Activated CD4-positive, alpha-beta T cell treated with anti-CD3 and anti-CD28 coated beads for 48 hours (primary cell): Measurements from ENCODE around the gene SLC39A9.
"Not testable (repeated sequence)": the region's sequence is repeated elsewhere in the genome, so short reads cannot be mapped to it uniquely, and the experiment has no call there.

Source experiments
- DNase-seq: peaks from one replicate; pipeline ENCODE4 v3.0.0-alpha.2; 2020

Gene SLC39A9

DNA sequence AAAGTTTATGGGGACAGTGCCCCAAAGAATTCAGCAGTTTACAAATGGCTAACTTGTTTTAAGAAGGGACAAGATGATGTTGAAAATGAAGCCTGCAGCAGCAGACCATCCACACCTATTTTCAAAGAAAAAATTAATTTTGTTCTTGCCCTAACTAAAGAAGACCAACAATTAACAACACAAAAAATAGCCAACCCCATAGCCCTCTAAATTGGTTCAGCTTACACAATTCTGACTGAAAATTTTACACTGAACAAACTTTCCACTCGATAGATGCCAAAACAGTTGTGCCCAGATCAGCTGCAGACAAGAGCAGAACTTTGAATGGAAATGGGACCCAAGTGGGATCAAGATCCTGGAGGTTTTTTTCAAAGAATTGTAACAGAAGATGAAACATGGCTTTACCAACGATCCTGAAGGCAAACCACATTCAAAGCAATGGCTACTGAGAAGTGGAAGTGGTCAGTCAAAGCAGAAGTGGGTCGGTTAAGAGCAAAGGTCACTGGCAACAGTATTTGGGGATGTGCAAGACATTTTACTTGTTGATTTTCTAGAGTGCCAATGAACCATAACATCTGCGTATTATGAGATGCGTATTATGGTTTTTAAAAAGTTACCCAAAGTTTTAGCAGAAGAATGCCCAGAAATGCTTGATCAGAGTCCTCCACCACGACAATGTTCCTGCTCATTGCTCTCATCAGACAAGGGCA, 30.0 kb downstream of the SLC39A9 start:
- DNase-seq, result no peak

DNA sequence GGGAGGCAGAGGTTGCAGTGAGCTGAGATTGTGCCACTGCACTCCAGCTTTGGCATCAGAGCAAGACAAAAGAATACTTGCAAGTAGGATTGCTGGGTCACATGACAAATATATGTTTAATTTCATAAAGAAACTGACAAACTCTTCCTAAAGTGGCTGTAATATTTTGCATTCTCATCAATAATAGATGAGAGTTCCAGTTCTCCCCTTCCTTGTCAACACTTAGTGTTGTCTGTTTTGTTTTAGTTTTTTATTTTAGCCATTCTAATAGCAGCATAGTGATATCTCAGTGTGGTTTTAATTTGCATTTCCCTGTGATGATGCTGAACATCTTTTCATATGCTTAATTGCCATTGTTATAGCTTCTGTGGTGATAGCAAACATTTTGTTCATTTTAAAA, 31.2 kb downstream of the SLC39A9 start:
- no peak for DNase-seq

- no peak for DNase-seq
Measured at GRCh38 chr14:69430306-69430939, 31.9 kb downstream of the SLC39A9 start.

DNA sequence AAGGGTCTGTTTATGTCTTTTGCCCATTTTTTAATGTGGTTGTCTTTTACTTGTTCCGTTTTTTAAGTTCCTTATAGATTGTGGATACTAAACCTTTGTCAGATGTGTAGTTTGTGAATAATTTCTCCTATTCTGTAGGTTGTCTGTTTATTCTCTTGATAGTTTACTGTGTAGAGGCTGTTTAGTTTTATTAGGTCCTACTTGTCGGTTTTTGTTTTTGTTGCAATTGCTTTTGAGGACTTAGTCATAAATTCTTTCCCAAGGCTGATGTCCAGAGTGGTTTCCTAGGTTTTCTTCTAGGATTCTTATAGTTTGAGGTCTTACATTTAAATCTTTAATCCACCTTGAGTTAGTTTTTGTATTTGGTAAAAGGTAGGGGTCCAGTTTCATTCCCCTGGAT, 33.9 kb downstream of the SLC39A9 start:
- DNase-seq, result no peak

DNA sequence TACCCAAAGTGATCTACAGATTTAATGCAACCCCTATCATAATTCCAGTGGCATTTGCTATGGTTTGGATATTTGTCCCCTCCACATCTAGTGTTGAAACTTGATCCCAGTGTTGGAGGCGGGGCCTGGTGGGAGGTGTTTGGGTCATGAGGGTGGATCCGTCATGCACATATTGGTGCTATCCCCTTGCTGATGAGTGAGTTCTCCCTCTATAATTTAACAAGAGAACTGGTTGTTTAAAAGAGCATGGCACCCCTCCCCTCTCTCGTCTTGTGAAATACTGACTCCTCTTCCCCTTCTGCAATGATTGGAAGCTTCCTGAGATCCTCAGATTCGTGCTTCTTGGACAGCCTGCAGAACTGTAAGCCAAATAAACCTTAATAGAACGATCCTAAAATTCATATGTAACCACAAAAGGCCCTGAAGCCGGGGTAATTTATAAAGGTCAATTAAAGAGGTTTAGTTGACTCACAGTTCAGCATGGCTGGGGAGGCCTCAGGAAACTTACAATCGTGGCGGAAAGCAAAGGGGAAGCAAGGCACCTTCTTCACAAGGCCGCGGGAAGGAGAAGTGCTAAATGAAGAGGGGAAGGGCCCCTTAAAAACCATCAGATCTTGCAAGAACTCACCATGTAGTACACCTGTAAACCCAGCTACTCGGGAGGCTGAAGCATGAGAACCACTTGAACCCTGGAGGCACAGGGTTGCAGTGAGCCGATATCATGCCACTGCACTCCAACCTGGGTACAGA, 41.2 kb downstream of the SLC39A9 start:
- no peak for DNase-seq

GRCh38 chr14:69441948-69442347, 43.5 kb downstream of the SLC39A9 start:
- DNase-seq, result no peak

- no peak for DNase-seq
Measured at GRCh38 chr14:69443296-69443805, 44.9 kb downstream of the SLC39A9 start.

- no peak for DNase-seq
Measured at GRCh38 chr14:69449216-69449615, 50.7 kb downstream of the SLC39A9 start.

DNA sequence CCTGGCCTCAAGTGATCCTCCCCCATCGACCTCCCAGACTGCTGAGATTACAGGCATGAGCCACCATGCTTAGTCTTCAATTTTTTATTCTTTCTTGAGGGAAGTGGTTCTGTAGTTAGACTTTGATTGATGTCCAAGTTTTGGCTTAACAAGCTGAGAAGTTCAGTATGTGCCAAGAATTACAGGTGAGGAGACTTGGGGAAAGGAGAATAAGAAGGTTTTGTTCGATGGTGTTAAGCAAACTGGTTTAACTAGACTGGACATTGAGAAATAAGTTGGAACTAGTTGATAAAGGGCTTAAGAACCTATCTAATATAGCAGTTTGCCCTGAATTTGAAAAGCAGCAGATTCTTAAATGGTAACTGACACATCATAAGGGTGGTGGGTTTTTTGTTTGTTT, 53.4 kb downstream of the SLC39A9 start:
- no peak for DNase-seq

DNA sequence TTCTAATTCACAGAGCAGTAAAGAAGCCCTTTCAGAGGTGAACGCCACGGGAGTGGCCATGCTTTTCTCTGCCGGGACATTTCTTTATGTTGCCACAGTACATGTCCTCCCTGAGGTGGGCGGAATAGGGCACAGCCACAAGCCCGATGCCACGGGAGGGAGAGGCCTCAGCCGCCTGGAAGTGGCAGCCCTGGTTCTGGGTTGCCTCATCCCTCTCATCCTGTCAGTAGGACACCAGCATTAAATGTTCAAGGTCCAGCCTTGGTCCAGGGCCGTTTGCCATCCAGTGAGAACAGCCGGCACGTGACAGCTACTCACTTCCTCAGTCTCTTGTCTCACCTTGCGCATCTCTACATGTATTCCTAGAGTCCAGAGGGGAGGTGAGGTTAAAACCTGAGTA, 59.9 kb downstream of the SLC39A9 start:
- no peak for DNase-seq

GRCh38 chr14:69459122-69459521, 60.6 kb downstream of the SLC39A9 start:
- no peak for DNase-seq

- peak; percentile 68 for DNase-seq
Measured at GRCh38 chr14:69460093-69460701, 61.7 kb downstream of the SLC39A9 start.

DNA sequence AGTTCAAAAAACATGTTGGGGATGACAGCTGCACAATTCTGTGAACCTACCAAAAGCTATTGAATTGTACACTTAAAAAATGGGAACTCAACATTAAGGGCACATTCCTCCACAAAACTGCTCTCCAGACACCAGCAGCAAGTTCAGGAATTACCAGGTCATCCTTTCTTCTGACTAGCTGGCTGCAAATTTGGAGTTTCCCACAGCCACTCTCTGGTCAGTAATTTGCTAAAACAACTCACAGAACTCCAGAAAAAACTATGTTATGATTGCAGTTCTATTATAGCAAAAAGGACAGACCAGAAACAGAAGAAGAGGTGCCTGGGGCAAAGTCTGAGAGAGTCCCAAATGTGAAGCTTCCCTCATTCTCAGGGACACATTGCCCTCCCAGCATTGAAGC, 65.9 kb downstream of the SLC39A9 start:
- no peak for DNase-seq

DNA sequence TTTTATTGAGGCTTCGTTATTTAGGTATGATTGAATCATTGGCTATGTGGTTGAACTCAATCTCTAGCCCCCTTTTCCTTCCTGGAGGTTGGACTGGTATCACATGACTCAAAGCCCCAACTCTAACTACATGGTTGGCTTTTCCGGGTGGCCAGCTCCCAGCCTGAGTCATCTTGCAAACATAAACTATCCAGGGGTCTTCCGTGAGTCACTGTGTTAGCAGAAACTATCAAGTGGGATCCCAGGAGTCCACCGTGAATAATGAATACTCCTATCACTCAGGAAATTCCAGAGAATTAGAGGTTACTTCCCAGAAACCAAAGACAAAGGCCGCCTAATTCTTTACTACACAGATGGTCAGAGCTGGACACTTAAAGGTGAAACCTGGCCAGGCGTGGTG, 66.3 kb downstream of the SLC39A9 start:
- no peak for DNase-seq

DNA sequence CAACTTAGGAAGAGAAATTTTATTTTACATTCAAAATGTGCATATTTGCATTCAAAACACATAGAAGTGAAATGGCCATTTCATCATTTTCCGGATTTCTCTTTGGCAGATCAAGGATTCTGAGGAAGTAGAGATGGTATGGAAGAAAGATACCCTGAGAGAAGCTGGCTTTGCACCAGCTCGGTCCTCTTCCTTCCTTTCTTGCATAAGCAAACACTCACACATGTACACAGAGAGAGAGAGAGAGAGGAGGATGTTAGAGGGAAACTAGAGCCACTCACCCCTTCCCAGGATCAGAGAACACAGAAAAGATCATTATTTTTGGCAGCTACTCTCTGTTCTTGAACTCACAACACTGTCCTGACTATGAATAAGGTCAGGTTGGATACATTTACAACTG, 70.5 kb downstream of the SLC39A9 start:
- no peak for DNase-seq

DNA sequence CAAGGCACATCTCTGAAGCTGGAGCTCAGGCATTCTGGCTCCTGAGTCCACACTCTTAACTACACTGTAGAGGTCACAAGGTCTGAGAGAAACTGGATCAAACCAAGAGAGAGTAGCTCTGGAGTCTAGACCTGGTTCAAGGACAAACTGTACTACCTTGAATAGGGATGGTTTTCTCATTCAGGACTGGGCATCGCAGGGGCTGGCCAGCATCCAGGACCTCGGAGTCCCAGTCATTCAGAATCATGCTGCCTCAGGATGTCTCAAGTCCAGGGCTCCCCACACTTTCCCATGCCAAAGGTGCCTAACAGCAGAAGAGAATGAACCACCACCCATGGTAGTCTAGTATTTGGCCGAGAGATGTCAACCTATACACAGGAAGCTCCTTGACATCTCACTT, 72.9 kb downstream of the SLC39A9 start:
- DNase-seq, result no peak

DNA sequence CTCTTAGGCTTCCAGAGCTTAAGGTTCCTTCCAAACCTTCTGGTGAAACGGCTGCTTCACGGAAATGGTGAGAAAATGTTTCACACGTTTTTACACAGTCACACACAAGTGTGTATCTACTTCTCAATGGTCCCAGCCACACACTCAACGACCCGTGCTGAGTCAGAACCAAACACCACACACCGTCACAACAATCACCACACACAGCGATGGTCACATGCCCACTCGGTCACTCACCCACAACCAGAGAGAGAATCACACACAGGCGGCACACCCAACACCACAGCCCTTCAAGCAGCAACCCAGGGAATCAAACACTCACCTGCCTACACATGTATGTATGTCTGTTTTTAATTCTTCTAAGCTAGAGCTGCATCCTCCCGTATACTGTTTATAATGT, 73.4 kb downstream of the SLC39A9 start:
- peak; percentile 19 for DNase-seq

GRCh38 chr14:69473260-69473659, 74.8 kb downstream of the SLC39A9 start:
- no peak for DNase-seq

GRCh38 chr14:69473946-69474345, 75.5 kb downstream of the SLC39A9 start:
- no peak for DNase-seq

DNA sequence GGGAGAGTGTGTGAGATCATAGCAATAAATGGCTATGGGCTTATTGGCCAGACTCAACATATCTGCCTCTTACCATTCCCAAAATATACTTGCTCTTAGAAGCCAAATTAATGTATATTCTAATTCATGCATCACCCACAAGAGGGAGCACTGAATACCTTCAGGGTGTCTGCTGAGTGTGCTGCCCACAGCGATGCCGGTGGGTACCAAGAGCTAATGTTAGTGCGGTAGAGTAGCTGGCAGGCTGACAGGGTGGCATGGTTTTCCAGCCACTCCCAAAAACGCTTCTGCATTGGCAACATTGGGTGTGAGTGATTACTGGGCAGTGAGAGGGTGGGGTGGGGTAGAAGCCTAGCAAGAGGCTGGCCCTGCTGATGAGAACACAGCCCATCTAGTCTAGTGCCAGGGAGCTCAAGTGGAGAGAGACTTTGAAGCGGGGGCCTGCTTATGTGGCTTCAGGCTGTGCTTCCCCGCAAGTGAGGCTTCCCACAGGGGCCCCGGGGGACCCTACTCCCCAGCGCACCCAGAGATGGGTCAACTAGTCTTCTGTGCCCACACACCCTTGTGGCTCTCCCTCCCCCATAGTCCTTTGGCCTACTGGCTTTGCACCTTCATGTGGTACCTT, 76.8 kb downstream of the SLC39A9 start:
- DNase-seq, result peak; percentile 23

DNA sequence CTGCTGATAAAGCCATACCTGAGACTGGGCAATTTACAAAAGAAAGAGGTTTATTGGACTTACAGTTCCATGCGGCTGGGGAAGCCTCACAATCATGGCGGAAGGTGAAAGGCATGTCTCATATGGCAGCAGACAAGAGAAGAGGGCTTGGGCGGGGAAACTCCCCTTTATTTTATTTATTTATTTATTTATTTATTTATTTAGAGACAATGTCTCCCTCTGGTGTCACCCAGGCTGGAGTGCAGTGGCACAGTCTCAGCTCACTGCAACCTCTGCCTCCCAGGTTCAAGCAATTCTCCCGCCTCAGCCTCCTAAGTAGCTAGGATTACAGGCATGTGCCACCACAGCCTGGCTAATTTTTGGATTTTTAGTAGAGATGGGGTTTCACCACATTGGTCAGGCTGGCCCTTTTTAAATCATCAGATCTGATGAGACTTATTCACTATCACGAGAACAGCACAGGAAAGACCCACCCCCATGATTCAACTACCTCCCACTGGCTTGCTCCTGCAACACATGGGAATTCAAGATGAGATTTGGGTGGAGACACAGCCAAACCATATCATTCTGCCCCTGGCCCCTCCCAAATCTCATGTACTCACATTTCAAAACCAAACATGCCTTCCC, 78.4 kb downstream of the SLC39A9 start:
- DNase-seq, result not testable (repeated sequence)

DNA sequence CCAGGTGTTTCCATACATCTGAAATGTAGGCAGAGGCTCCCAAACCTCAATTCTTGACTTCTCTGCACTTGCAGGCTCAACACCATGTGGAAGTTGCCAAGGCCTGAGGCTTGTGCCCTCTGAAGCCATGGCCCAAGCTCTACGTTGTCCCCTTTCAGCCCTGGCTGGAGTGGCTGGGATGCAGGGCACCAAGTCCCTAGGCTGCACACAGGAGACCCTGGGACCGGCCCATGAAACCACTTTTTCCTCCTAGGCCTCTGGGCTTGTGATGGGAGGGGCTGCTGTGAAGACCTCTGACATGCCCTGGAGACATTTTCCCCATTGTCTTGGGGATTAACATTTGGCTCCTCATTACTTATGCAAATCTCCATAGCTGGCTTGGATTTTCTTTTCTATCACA, 79.6 kb downstream of the SLC39A9 start:
- not testable (repeated sequence) for DNase-seq

DNA sequence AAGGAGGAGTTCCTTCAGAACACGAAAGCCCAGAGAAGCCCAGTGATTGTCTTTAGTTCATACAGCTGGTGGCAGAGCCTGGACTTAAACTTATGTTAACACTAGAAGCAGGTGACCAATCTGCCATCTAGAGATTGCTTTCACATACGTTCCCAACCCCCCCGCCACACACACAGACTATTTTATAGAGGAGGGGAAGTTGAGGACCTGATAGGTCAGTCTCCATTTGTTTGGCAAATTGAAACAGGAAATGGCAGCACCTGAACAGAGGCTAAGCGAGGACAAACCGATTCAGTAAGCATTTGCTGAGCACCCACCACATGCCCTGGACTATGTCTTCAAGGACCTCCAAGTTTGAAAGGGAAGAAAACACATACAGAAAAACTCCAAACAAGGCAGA, 81.2 kb downstream of the SLC39A9 start:
- no peak for DNase-seq
